Right lobe of liver (tissue), 6 donors: ENCODE measurements around the gene CIART. TPM values are rescaled to one million over a fixed set of nuclear protein-coding genes. Genes with fewer than 3 reads are reported as not detected.
"Not testable (repeated sequence)": the region's sequence is repeated elsewhere in the genome, so short reads cannot be mapped to it uniquely, and the experiment has no call there.

Experiments used
- ATAC-seq, 4 donors: fragments of 200-7000 bp; cut with Tn5 transposase; one replicate each; pipeline ENCODE4 v1.9.1; 2020; ENCODE audit warnings: mild to moderate bottlenecking in 4 of 4, moderate library complexity in 4 of 4
- DNase-seq, 3 donors: peaks; one replicate each; pipeline ENCODE4 v3.0.0-alpha.2; 2020
- H3K27ac ChIP-seq, 3 donors: fragments of 200-600 bp; one replicate each; pipeline ENCODE4 v1.8.0; 2022
- H3K27me3 ChIP-seq, 2 donors: fragments of 200-600 bp; one replicate each; pipeline ENCODE4 v1.8.0; 2022
- H3K36me3 ChIP-seq, 4 donors: fragments of 200-600 bp; sonication (generic) in 1 of 4; one replicate each; pipeline versions ENCODE4 v1.5.1 to v1.8.0; 2017 to 2022; ENCODE audit warnings: control low read depth in 1 of 4
- H3K4me1 ChIP-seq, 4 donors: fragments of 200-600 bp; sonication (generic) in 1 of 4; one replicate each; pipeline versions ENCODE4 v1.5.1 to v1.8.0; 2017 to 2022; ENCODE audit warnings: control low read depth in 1 of 4
- H3K4me3 ChIP-seq, 3 donors: fragments of 200-600 bp; one replicate each; pipeline ENCODE4 v1.8.0; 2022
- H3K9me3 ChIP-seq, 4 donors: fragments of 200-600 bp; sonication (generic) in 1 of 4; one replicate each; pipeline versions ENCODE4 v1.5.1 to v1.8.0; 2017 to 2022; ENCODE audit warnings: control low read depth in 1 of 4
- POLR2A ChIP-seq: fragments of 450-650 bp; IDR thresholded peaks from one replicate; pipeline ENCODE4 v1.6.1; 2017; ENCODE audit warnings: antibody characterized with exemption, mild to moderate bottlenecking
- WGBS: methylation state at CpG from one replicate; pipeline ENCODE4 v1.1.6; 2018; ENCODE audit warnings: low coverage, low lambda C conversion rate; ENCODE audit not compliant: insufficient coverage; ENCODE audit errors: missing lambda C conversion rate; 5-methylcytosine and 5-hydroxymethylcytosine counted together
- intact Hi-C, 2 donors: fragments of 100-400 bp; cut with DNase I; formaldehyde crosslinking; loops; one replicate each; pipeline versions ENCODE4 v1.11.2 to v1.14.1; 2022
- total RNA-seq, 6 experiments: library from RNA; depleted of rRNA in 2 of 6; stranded (reverse); fragments of >200 nt in 2 of 6; fragmentation: NEBNext Ultra II Directional in 3 of 6; extraction: Animal tissue kit (Norgen Biotek cat#: 25700) in 3 of 6; gene quantifications; one replicate each; pipeline versions ENCODE4 v1.1.0 to v1.2.4, GENCODE V29; 2016 to 2023
- TF ChIP-seq, protein P1 (sequence below), 4 donors: fragments of 200-600 bp in 3 of 4; fragments of 450-650 bp in 1 of 4; IDR thresholded peaks; one replicate each; pipeline versions ENCODE4 v1.5.1 to v1.8.0; 2016 to 2022; ENCODE audit warnings: antibody characterized with exemption in 4 of 4, mild to moderate bottlenecking in 2 of 4
- donor health status: DM: no; HTN: yes; CAD: no.
- donor health status: DM: no; HTN: no; CAD: no.
- donor health status: DM: no; HTN: no; CAD: no.
- donor health status: DM: no; HTN: yes; CAD: no.
- donor health status: DM: no; HTN: yes; CAD: no.

CIART gene
- total RNA-seq, 6 experiments from 2014 or later = 2.0 to 8.4 (median 4.4) TPM

DNA sequence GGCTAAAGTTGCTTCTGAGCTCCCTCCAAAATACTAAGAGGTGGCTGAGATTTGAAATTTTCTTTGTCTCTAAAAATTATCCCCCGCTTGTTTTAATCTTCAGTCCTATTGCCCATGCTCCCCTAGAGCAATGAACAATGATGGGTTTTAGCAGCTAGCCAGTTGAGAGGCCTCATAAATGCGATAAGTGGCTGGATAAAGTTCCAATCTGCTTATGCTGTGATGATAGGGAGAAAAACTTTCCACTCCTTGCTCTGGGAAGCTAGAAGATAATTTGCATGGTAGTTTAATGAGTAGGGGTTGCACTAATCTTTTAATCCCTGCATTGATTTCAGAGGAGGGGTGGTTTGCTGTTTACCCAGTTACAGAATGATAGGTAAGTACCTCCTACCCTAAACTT, 29.4 kb downstream of the CIART start:
- no peak for DNase-seq
- intact Hi-C loops = no loop called here
- no peak overlapping the region for H3K27ac ChIP-seq
- no peaks in the 10 kb centered on the region for H3K4me1 ChIP-seq
- no peaks in the 10 kb centered on the region for H3K9me3 ChIP-seq
- no peak overlapping the region for H3K4me3 ChIP-seq
- WGBS = 84% methylated on average over 2 of the region's 2 CpGs
- ATAC-seq = no peak
- no peak for TF ChIP-seq POLR2A
- TF ChIP-seq, protein P1, sequence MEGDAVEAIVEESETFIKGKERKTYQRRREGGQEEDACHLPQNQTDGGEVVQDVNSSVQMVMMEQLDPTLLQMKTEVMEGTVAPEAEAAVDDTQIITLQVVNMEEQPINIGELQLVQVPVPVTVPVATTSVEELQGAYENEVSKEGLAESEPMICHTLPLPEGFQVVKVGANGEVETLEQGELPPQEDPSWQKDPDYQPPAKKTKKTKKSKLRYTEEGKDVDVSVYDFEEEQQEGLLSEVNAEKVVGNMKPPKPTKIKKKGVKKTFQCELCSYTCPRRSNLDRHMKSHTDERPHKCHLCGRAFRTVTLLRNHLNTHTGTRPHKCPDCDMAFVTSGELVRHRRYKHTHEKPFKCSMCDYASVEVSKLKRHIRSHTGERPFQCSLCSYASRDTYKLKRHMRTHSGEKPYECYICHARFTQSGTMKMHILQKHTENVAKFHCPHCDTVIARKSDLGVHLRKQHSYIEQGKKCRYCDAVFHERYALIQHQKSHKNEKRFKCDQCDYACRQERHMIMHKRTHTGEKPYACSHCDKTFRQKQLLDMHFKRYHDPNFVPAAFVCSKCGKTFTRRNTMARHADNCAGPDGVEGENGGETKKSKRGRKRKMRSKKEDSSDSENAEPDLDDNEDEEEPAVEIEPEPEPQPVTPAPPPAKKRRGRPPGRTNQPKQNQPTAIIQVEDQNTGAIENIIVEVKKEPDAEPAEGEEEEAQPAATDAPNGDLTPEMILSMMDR (IDR thresholded peaks at IDR 0.05) = no peak
- H3K27me3 ChIP-seq = no peaks in the 10 kb centered on the region
- H3K36me3 ChIP-seq = peaks cover 0 to 7% (median 0%) of the 10 kb centered on the region in 4 donors

DNA sequence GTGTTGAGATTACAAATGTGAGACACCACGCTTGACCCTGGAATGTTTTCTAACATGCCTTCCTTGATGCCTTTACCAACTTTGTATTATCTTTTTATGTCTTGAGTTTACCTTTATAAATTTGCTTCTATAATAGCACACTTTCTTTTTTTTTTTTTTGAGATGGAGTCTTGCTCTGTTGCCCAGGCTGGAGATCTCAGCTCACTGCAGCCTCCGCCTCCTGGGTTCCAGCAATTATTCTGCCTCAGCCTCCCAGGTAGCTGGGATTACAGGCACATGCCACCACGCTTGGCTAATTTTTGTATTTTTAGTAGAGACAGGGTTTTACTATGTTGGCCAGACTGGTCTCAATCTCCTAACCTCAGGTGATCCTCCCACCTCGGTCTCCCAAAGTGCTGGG, 32.3 kb downstream of the CIART start:
- intact Hi-C loops, ATAC-seq, DNase-seq: not testable (repeated sequence)

DNA sequence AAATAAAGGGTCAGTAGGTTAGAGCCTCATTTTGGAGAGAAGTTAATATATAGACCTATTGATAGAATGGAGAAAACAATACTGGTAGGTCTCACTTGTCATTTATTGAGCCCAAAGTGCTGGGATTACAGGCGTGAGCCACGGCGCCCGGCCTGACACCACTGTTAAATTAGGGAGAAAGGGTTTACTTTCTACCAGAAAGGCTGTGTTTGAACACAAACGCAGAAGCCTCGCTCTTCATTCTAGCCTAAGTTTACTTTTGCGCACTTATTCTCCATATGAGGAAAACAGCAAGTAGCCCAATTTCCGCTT, 38.3 kb downstream of the CIART start:
- no peak for TF ChIP-seq POLR2A
- TF ChIP-seq, protein P1 (IDR thresholded peaks at IDR 0.05) = no peak
- H3K4me3 ChIP-seq = peak overlapping the region; percentile 46 to 86 (median 61)
- intact Hi-C loops = no loop called here
- H3K4me1 ChIP-seq = peaks cover 0 to 9% (median 0%) of the 10 kb centered on the region in 4 donors
- H3K27ac ChIP-seq = peak overlapping the region; percentile 73 to 80 (median 77)
- no peak for ATAC-seq
- DNase-seq = no peak
- peaks cover 0 to 9% (median 4%) of the 10 kb centered on the region in 4 donors for H3K36me3 ChIP-seq
- H3K9me3 ChIP-seq = no peaks in the 10 kb centered on the region
- WGBS = 72% methylated on average over 8 of the region's 8 CpGs
- H3K27me3 ChIP-seq = no peaks in the 10 kb centered on the region

More for the DNA sequence above, 32.3 kb downstream of the CIART start:
- not testable (repeated sequence) for H3K4me1 ChIP-seq, H3K4me3 ChIP-seq, H3K36me3 ChIP-seq, H3K27me3 ChIP-seq, H3K9me3 ChIP-seq, H3K27ac ChIP-seq
- 94% methylated on average over 4 of the region's 4 CpGs for WGBS

DNA sequence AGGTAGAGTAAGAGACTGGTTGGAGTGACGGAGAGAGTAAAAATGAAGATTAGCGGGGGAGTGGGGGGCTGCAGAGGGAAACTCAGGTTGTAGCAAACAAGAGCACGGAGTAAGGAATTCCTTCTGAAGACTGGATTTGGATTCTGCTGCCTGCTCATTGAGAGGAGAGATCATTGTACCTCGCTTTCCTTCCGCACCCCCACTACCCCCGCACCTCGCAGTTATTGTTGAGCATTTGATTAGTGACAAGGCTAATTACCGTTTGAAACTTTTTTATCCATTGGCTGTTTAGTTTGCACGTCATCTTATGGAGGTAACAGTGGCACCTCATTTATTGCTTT, 39.4 kb downstream of the CIART start:
- TF ChIP-seq, protein P1 (IDR thresholded peaks at IDR 0.05) = no peak
- no peak for TF ChIP-seq POLR2A
- ATAC-seq (no peak), DNase-seq (no peak)
- intact Hi-C loops = no loop called here
- H3K4me3 ChIP-seq = peak overlapping the region; percentile 46 to 86 (median 61)
- no peaks in the 10 kb centered on the region for H3K27me3 ChIP-seq
- no peaks in the 10 kb centered on the region for H3K9me3 ChIP-seq
- peaks cover 0 to 21% (median 12%) of the 10 kb centered on the region in 4 donors for H3K36me3 ChIP-seq
- H3K4me1 ChIP-seq = peaks cover 0 to 9% (median 0%) of the 10 kb centered on the region in 4 donors
- peak overlapping the region; percentile 73 to 80 (median 77) for H3K27ac ChIP-seq
- WGBS = 0% methylated on average over 9 of the region's 9 CpGs

GRCh38 chr1:150322310-150322709, 40.0 kb downstream of the CIART start:
- intact Hi-C loops = no loop called here
- H3K36me3 ChIP-seq = peaks cover 0 to 26% (median 14%) of the 10 kb centered on the region in 4 donors

More at GRCh38 chr1:150322310-150322709, 40.0 kb downstream of the CIART start:
- TF ChIP-seq, protein P1 (IDR thresholded peaks at IDR 0.05) = no peak
- no peak for TF ChIP-seq POLR2A
- Histone ChIP-seq H3K27me3 (no peaks in the 10 kb centered on the region), H3K4me1 (peaks cover 0 to 9% (median 0%) of the 10 kb centered on the region in 4 donors), H3K9me3 (no peaks in the 10 kb centered on the region), H3K4me3 (peak overlapping the region; percentile 46 to 86 (median 61)), H3K27ac (no peak overlapping the region)
- no peak for ATAC-seq
- DNase-seq = no peak
- WGBS = 42% methylated on average over 3 of the region's 3 CpGs
